Activated naive CD4-positive, alpha-beta T cell treated with anti-CD3 and anti-CD28 coated beads, Interleukin-2, amount 50 U/mL, for 24 hours (primary cell): ENCODE results near the gene GLT8D2.

Experiments used
- H3K27ac Mint-ChIP-seq: one replicate; pipeline ENCODE4 v1.8.0; 2021; ENCODE audit warnings: mild to moderate bottlenecking, mixed read lengths
- H3K27me3 Mint-ChIP-seq: one replicate; pipeline ENCODE4 v1.8.0; 2021; ENCODE audit warnings: mixed read lengths
- H3K36me3 Mint-ChIP-seq: one replicate; pipeline ENCODE4 v1.8.0; 2021; ENCODE audit warnings: mixed read lengths
- H3K4me1 Mint-ChIP-seq: one replicate; pipeline ENCODE4 v1.8.0; 2021; ENCODE audit warnings: mixed read lengths
- H3K4me3 Mint-ChIP-seq: one replicate; pipeline ENCODE4 v1.8.0; 2021; ENCODE audit warnings: mild to moderate bottlenecking, mixed read lengths
- H3K9me3 Mint-ChIP-seq: one replicate; pipeline ENCODE4 v1.8.0; 2021; ENCODE audit warnings: mixed read lengths

GLT8D2 gene

DNA sequence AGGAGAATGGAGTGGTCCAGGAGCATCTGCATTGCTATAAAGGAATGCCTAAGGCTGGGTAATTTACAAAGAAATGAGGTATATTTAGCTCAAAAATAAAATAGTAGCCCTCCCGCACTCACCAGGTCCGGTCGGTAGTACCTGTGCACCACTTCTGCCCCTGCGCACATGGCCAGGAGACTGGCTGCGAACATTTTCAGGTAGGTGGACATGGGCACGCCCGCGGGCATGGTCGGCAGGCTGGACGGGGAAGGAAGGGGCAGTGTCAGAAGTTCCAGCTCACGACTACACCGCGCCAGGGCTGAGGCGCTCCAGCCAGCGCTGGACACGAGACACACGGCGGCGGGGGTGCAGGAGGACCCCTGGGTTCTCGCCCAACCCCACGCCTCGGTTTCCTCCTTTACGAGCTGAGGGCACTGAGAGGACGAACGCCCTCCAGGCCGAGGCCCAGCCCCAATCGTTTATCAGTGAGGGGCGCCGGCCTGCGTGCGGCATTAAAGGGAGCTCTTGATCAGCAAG, 93.4 kb downstream of the GLT8D2 start:
- H3K36me3 Mint-ChIP-seq: peaks cover 11% of the 10 kb centered on the region
- no peaks in the 10 kb centered on the region for H3K27me3 Mint-ChIP-seq
- H3K4me3 Mint-ChIP-seq: peak overlapping the region; percentile 99
- H3K9me3 Mint-ChIP-seq: no peaks in the 10 kb centered on the region
- H3K27ac Mint-ChIP-seq: peak overlapping the region; percentile 98
- peaks cover 42% of the 10 kb centered on the region for H3K4me1 Mint-ChIP-seq

DNA sequence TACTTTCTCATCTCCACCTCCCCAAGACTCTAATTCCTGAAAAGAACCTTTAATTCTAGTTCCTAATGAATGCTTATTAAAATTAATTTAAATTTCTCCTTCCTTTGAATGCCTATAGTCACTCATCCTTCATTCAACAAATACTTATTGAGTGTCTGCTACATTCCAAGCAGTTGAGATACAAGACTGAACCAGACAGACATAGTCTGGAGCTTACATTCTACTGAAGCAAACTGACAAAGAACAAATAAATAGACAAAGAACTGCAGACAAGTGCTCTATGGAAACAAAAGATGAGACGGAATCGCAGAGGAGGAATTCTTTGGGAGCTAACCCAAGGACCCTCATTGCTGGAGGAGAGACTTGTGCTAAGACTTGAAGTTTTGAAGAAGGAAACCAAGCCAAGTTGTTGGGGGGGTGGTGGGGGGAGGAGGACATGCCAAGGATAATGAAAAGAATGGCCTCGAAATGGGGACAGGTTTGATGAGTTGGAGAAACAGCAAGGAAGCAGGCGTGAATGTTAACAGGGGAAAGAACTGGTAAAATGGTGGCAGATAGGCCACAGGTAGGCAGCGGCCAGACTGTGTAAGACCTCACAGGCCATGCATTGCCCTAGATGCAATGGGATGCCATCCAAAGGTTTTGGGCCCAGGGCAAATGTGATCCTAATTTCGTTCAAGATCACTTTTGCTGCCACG, 94.0 kb downstream of the GLT8D2 start:
- H3K27ac Mint-ChIP-seq: peak overlapping the region; percentile 98
- peaks cover 11% of the 10 kb centered on the region for H3K36me3 Mint-ChIP-seq
- peaks cover 42% of the 10 kb centered on the region for H3K4me1 Mint-ChIP-seq
- H3K27me3 Mint-ChIP-seq: no peaks in the 10 kb centered on the region
- H3K4me3 Mint-ChIP-seq: peak overlapping the region; percentile 99
- no peaks in the 10 kb centered on the region for H3K9me3 Mint-ChIP-seq

DNA sequence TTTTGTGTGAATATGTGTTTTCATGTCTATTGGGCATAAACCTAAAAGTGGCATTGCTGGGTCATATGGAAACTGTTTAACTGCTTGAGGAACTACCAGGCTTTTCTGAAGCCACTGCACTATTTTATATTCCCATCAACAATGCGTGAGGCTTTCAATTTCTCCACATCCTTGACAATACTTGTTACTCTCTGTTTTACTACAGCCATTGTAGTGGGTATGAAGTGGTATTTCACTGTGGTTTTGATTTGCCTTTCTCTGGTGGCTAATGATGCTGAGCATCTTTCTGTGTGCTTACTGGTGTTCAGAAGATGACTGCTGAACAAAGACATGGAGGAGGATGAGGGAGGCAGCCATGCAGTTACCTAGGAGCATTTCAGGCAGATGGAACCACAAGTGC, 97.5 kb downstream of the GLT8D2 start:
- peaks cover 15% of the 10 kb centered on the region for H3K36me3 Mint-ChIP-seq
- peaks cover 46% of the 10 kb centered on the region for H3K4me1 Mint-ChIP-seq

DNA sequence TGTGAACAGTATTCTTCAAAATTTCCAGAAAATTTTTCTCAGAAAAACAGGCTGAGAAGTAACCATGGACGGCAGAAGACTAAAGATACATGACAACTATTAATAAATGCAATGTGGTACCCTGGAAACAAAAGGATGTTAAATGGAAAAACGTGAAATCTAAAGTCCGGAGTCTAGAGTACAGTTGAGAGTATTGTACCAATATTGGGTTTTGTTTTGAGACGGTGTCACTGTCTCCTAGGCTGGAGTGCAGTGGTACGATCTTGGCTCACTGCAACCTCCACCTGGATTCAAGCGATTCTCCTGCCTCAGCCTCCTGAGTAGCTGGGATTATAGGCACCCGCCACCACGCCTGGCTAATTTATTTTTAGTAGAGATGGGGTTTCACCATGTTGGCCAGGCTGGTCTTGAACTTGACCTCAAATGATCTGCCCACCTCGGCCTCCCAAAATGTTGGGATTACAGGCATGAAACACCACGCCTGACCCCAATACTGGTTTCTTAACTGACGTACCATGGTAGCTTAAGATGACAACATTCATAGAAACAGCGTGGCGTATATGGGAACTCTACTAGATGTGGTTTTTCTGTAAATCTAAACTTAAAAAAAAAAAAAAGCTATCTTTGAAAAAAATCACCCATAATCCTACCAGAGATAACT, 101.1 kb downstream of the GLT8D2 start:
- peak overlapping the region; percentile 8 for H3K27ac Mint-ChIP-seq
- peaks cover 25% of the 10 kb centered on the region for H3K4me1 Mint-ChIP-seq
- no peak overlapping the region for H3K4me3 Mint-ChIP-seq
- no peaks in the 10 kb centered on the region for H3K9me3 Mint-ChIP-seq
- no peaks in the 10 kb centered on the region for H3K27me3 Mint-ChIP-seq
- peaks cover 17% of the 10 kb centered on the region for H3K36me3 Mint-ChIP-seq

More for the DNA sequence above, 97.5 kb downstream of the GLT8D2 start:
- Mint-ChIP-seq H3K27ac (no peak overlapping the region), H3K9me3 (no peaks in the 10 kb centered on the region), H3K27me3 (no peaks in the 10 kb centered on the region), H3K4me3 (peak overlapping the region; percentile 0)

GRCh38 chr12:103947871-103948555, 102.0 kb downstream of the GLT8D2 start:
- H3K36me3 Mint-ChIP-seq: peaks cover 19% of the 10 kb centered on the region
- no peaks in the 10 kb centered on the region for H3K27me3 Mint-ChIP-seq
- peaks cover 21% of the 10 kb centered on the region for H3K4me1 Mint-ChIP-seq
- H3K27ac Mint-ChIP-seq: peak overlapping the region; percentile 35
- no peaks in the 10 kb centered on the region for H3K9me3 Mint-ChIP-seq
- no peak overlapping the region for H3K4me3 Mint-ChIP-seq

- Mint-ChIP-seq H3K4me1 (peaks cover 32% of the 10 kb centered on the region), H3K27me3 (no peaks in the 10 kb centered on the region), H3K4me3 (no peak overlapping the region), H3K9me3 (no peaks in the 10 kb centered on the region), H3K27ac (no peak overlapping the region), H3K36me3 (peaks cover 32% of the 10 kb centered on the region)
These were observed 105.0 kb downstream of the GLT8D2 start for GRCh38 chr12:103944964-103945363.
